ENCODE measurements around the gene CBARP.
"Not testable (repeated sequence)": the region's sequence is repeated elsewhere in the genome, so short reads cannot be mapped to it uniquely, and the experiment has no call there.

CBARP gene

DNA sequence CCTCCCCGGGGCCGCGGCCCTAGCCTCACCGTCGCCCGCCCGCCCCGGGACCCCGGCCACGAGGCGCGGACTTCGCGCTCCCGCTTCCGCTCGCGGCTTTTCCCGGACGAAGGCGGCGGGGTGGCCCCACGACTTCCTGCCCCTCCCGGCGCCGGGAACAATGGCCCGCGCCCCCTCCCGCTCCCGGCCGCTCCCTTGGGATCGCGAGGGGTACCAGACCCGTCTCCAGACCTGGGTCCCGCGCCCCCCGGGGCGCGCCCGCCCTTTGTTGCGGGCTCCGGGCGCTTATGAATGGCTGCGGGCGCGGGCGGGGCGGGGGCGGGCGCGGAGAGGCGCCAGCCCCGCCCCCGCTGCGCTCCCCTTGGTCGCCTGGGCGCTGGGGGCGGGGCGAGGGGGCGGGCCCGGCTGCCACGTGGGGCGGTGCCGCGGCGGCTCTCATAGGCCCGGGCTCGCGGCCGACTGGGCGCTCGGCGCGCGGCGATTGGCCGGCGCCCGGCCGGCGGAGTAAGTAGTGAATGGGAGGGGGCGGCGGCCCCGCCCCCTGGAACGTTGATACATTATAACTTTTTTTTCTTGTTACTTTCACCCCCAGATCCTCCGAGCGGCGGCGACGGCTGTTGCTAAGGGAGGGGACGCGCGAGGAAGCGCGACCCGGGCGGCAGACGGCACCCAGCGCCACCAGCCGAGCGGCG lies 11.6 kb upstream of the CBARP start:
- H3K4me3 ChIP-seq (ENCODE audit: low read depth, low read length), result peak overlapping the region; percentile 44
- peak; percentile 90 for DNase-seq (ENCODE audit: low read depth)
- no peak for TF ChIP-seq MAX (IDR thresholded peaks at IDR 0.05; ENCODE audit: low read depth, low read length)
- peak; percentile 42 for TF ChIP-seq POLR2A (IDR thresholded peaks at IDR 0.05; ENCODE audit: extremely low read depth, insufficient read length)

- H3K4me3 ChIP-seq (ENCODE audit: low read depth, low read length), result peak overlapping the region; percentile 46
These were observed 11.0 kb upstream of the CBARP start for GRCh38 chr19:1248786-1249297.

GRCh38 chr19:1248139-1248785 lies 10.5 kb upstream of the CBARP start, which contains the start of gene MIDN:
Gene MIDN (plus strand): TSS chr19:1248583. CDS start chr19:1250297, 1,714 bp downstream.
- TF ChIP-seq POLR2A (IDR thresholded peaks at IDR 0.05; ENCODE audit: extremely low read depth, insufficient read length), result peak; percentile 37
- TF ChIP-seq CTCF (IDR thresholded peaks at IDR 0.05; ENCODE audit: low read depth, low read length), result peak; percentile 8
- TF ChIP-seq MAX (IDR thresholded peaks at IDR 0.05; ENCODE audit: low read depth, low read length), result no peak; the same call in 1 of the 2 replicates
- TF ChIP-seq MYC (IDR thresholded peaks at IDR 0.05; ENCODE audit: low read depth, low read length), result no peak
- peak within 1 kb of the TSS; percentile 46 for H3K4me3 ChIP-seq (ENCODE audit: low read depth, low read length)
- peak; percentile 75 for DNase-seq (ENCODE audit: low read depth)

More at GRCh38 chr19:1248786-1249297, 11.0 kb upstream of the CBARP start:
- TF ChIP-seq POLR2A (IDR thresholded peaks at IDR 0.05; ENCODE audit: extremely low read depth, insufficient read length) (no peak), CTCF (IDR thresholded peaks at IDR 0.05; ENCODE audit: low read depth, low read length) (peak; percentile 25)
- peak; percentile 76 for DNase-seq (ENCODE audit: low read depth)

DNA sequence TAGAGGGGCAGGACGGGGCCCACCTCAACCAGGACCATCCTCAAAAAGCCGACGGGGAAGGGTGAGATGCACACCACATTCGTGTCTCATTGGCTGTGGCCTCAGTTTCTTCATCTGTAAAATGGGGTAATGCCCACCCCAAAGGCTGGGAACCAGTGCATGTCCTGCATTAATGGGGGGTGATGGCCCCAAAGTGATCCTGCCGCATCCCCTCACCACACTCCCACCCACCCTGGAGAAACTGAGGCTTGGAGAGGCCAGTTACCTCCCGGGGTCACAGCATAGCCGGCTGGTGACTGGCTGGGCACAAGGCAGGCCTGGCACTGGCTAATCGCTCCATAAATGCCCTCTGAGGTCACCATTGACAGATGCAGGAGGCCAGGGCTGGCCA lies 9.9 kb upstream of the CBARP start:
- TF ChIP-seq MAX (IDR thresholded peaks at IDR 0.05; ENCODE audit: low read depth, low read length), result no peak
- TF ChIP-seq CTCF (IDR thresholded peaks at IDR 0.05; ENCODE audit: low read depth, low read length), result no peak
- TF ChIP-seq POLR2A (IDR thresholded peaks at IDR 0.05; ENCODE audit: extremely low read depth, insufficient read length), result no peak
- TF ChIP-seq MYC (IDR thresholded peaks at IDR 0.05; ENCODE audit: low read depth, low read length), result no peak
- DNase-seq (ENCODE audit: low read depth), result no peak
- H3K4me3 ChIP-seq (ENCODE audit: low read depth, low read length), result no peak overlapping the region

GRCh38 chr19:1246265-1247087 lies 8.7 kb upstream of the CBARP start:
- DNase-seq (ENCODE audit: low read depth); H3K4me3 ChIP-seq (ENCODE audit: low read depth, low read length): not testable (repeated sequence)

DNA sequence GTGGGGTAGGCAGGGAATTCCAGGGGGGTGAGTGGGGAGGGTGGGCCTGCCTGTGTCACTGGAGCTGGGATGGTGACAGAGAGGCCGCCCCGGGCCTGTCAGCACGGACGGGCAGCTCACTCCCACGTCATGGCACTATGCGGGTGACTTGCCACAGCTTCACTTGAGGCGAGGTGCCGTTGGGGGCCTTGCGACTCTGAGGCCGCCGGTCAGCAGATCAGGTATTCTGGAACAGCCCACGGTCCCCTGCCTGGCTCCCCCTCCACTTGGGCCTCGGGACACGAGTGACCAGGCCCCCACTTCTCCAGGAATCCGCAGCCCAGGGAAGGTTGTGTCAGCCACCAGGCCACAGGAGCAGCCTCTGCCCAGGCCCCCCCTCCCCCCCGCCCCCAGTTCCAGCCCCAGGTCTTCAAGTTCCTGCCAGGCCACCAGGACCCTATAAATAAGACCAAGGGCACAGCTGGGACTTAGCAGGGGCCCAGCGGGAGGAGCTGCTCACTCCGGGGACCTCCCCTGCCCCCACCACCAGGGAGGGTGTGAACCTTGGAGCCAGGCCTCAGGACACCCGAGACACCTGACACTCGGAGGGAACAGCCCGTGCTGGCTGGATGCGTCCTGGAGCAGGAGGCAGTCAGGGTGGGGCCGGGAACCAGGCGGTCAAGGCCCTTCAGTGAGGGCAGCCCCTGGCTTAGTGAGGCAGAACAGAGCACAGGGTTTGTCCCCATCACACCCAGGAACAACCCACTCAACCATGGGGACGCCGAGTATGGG lies 7.9 kb upstream of the CBARP start:
- DNase-seq (ENCODE audit: low read depth), result no peak

More for the DNA sequence above, 7.9 kb upstream of the CBARP start:
- no peak for TF ChIP-seq MYC (IDR thresholded peaks at IDR 0.05; ENCODE audit: low read depth, low read length)
- TF ChIP-seq CTCF (IDR thresholded peaks at IDR 0.05; ENCODE audit: low read depth, low read length), result no peak
- TF ChIP-seq MAX (IDR thresholded peaks at IDR 0.05; ENCODE audit: low read depth, low read length), result no peak
- TF ChIP-seq POLR2A (IDR thresholded peaks at IDR 0.05; ENCODE audit: extremely low read depth, insufficient read length), result no peak
- H3K4me3 ChIP-seq (ENCODE audit: low read depth, low read length), result no peak overlapping the region
